ENCODE measurements around the gene RAX. TPM values are rescaled to one million over a fixed set of nuclear protein-coding genes. Genes with fewer than 3 reads are reported as not detected.

RAX gene
- total and polyA plus RNA-seq, 7 donors = not detected

DNA sequence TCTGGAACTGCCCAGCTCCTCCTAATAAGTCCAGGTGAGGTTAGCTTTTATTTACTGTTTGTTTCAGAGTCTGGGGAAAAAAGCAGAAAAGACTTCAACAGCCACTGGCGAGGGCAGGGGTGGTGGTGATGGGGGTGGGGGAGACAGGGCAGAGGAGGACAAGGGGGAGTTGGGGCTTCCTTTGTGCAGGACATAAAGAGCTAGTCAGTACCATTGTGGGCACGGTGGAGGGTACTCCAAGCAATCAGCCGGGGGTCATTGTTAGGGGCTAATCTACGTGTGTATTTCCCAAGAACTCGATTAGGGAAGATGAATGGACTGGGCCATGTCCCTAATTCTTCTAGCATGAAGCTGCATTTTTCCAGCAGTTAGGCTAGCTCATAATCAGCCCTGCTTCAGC lies 2.8 kb upstream of the RAX start:
- no peak overlapping the region for H3K27ac ChIP-seq
- peaks cover 37 to 79% (median 50%) of the 10 kb centered on the region in 3 donors for H3K27me3 ChIP-seq
- 28% methylated on average over 5 of the region's 5 CpGs for WGBS, 2 donors
- H3K36me3 ChIP-seq = no peaks in the 10 kb centered on the region
- H3K4me1 ChIP-seq = peaks cover 0 to 25% (median 22%) of the 10 kb centered on the region in 4 donors
- intact Hi-C loops (cut with DNase I) = no loop called here
- TF ChIP-seq CTCF (IDR thresholded peaks at IDR 0.05) = no peak
- TF ChIP-seq POLR2A (IDR thresholded peaks at IDR 0.05) = no peak
- TF ChIP-seq POLR2AphosphoS5 (IDR thresholded peaks at IDR 0.05) = no peak
- TF ChIP-seq EP300 (IDR thresholded peaks at IDR 0.05) = no peak
- no peak for DNase-seq
- no peak overlapping the region for H3K4me3 ChIP-seq
- no peaks in the 10 kb centered on the region for H3K9me3 ChIP-seq

- Histone ChIP-seq H3K9me3 (no peaks in the 10 kb centered on the region), H3K4me3 (no peak overlapping the region), H3K27me3 (peaks cover 42 to 81% (median 55%) of the 10 kb centered on the region in 3 donors), H3K36me3 (no peaks in the 10 kb centered on the region), H3K4me1 (peaks cover 0 to 25% (median 22%) of the 10 kb centered on the region in 4 donors), H3K27ac (no peak overlapping the region)
- 22 to 24% methylated on average over 6 of the region's 6 CpGs for WGBS, 2 donors
- intact Hi-C loops (cut with DNase I) = no loop called here
- TF ChIP-seq EP300 (IDR thresholded peaks at IDR 0.05) = no peak
- TF ChIP-seq CTCF (IDR thresholded peaks at IDR 0.05) = no peak
- no peak for TF ChIP-seq POLR2AphosphoS5 (IDR thresholded peaks at IDR 0.05)
- no peak for TF ChIP-seq POLR2A (IDR thresholded peaks at IDR 0.05)
- DNase-seq = no peak
Measured at GRCh38 chr18:59275406-59275949, 2.2 kb upstream of the RAX start.

GRCh38 chr18:59274533-59274928 lies 1.3 kb upstream of the RAX start:
- no peak for DNase-seq

DNA sequence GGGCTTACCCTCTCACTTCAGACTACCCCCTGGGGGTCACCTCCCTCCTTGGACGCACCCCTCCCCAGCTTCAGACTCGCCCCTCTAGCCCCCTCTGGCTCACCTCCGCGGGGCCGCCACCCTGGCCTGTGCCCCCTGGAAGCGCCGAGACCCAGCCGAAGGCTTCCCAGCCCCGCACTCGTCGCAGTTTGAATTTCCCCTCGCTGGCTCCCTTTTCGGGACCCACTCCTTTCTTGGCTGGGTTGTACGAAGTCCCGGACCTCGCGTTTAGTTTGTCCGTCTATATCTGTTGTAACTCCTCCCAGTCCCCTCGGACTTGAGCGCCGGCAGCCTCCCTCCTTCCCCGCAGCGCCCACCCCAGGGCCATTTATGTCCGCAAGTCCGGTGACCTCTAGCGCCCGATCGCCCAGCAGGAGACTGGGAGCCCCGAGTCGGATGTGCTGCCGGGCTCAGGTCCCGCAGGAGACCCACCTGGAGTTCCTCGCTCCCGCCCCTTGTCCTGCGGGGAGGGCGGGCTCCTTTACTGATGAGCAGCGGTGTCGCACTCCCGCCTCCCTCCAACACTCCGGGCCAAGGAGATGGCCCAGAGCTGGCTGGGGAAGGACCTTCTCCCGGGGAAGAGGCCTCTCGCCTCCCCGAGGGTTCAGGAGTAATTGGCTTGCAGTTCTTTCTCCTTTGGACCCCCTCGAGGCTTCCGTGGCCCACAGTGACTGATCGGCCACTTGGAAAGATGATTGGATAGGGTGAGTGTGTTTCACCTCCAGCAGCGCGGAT lies 692 bp upstream of the RAX start:
- no peak for TF ChIP-seq POLR2AphosphoS5 (IDR thresholded peaks at IDR 0.05)
- no peak for TF ChIP-seq EP300 (IDR thresholded peaks at IDR 0.05)
- TF ChIP-seq POLR2A (IDR thresholded peaks at IDR 0.05) = no peak
- no peak for TF ChIP-seq CTCF (IDR thresholded peaks at IDR 0.05)
- H3K27me3 ChIP-seq = peaks cover 53 to 87% (median 59%) of the 10 kb centered on the region in 3 donors
- peaks cover 0 to 29% (median 26%) of the 10 kb centered on the region in 4 donors for H3K4me1 ChIP-seq
- intact Hi-C loops (cut with DNase I) = no loop called here
- 5 to 14% methylated on average over 48 of the region's 48 CpGs for WGBS, 2 donors
- H3K27ac ChIP-seq = no peak overlapping the region
- DNase-seq = no peak
- peak overlapping the region in 1 of 4 donors; percentile 32 for H3K4me3 ChIP-seq
- H3K36me3 ChIP-seq = no peaks in the 10 kb centered on the region
- no peaks in the 10 kb centered on the region for H3K9me3 ChIP-seq

More at GRCh38 chr18:59274533-59274928, 1.3 kb upstream of the RAX start:
- intact Hi-C loops (cut with DNase I) = no loop called here
- Histone ChIP-seq H3K4me1 (peaks cover 0 to 25% (median 22%) of the 10 kb centered on the region in 4 donors), H3K27me3 (peaks cover 49 to 81% (median 55%) of the 10 kb centered on the region in 3 donors), H3K9me3 (no peaks in the 10 kb centered on the region), H3K36me3 (no peaks in the 10 kb centered on the region), H3K27ac (no peak overlapping the region), H3K4me3 (no peak overlapping the region)
- TF ChIP-seq POLR2AphosphoS5 (IDR thresholded peaks at IDR 0.05) = no peak
- no peak for TF ChIP-seq EP300 (IDR thresholded peaks at IDR 0.05)
- TF ChIP-seq POLR2A (IDR thresholded peaks at IDR 0.05) = no peak
- TF ChIP-seq CTCF (IDR thresholded peaks at IDR 0.05) = no peak
- 13 to 20% methylated on average over 18 of the region's 18 CpGs for WGBS, 2 donors

Measured in sigmoid colon (tissue), 7 donors.